ENCODE data around the gene CHMP2A.

CHMP2A gene

DNA sequence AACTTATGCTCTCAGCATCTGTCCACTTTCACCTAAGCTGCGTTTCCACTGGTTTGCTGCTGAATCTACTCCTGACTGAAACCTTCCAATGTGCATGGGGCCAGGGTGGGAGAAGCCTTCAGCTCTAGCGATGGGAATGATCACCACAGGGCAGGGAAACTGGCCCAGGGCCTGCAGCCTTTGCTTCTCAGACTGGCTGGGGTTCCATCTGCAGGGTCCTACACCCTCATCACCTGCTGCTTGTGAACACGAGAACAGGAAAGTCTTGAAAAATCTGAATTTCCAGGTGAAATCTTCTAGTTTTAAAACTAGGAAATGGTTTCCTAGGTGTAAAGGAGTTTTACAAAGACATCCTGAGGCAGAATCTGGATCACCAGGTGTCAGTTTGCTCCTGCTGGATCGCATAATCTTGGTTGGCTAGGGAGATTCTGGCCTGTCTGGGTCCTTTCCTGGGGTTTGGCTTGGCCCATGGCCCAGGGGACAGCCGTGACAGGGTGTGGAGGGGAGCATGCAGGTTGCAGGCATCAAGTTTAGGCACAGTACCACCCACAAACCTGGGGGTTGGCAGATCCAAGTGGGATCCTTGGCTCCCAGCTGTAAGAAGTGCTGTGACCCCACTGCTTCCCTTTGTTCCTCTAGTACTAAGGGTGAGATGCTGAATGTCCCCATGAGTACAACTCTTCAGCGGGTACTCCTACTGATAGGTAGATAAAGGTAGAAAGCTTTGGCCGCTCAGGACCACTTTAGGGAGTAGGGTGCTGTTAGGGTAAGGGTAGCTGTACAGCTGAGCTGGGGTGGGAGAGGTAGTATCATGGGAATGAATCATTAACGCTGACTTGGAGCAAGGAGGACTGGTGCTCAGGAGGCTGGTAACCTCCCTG is 5.3 kb upstream of the CHMP2A start:
- DNase-seq (ENCODE audit: low read depth, low spot score) = no peak
- H3K27me3 ChIP-seq (ENCODE audit: insufficient read depth, insufficient read length) = no peaks in the 10 kb centered on the region
- no peaks in the 10 kb centered on the region for H3K9me3 ChIP-seq (ENCODE audit: insufficient read depth, low read length)
- TF ChIP-seq YY1 (IDR thresholded peaks at IDR 0.05; ENCODE audit: insufficient read depth, insufficient read length) (no peak), ZNF274 (IDR thresholded peaks at IDR 0.05; ENCODE audit: low read depth, low read length) (no peak), SUZ12 (IDR thresholded peaks at IDR 0.05; ENCODE audit: extremely low read depth, insufficient read depth, insufficient read length) (no peak)
- H3K9ac ChIP-seq (ENCODE audit: insufficient read length, low read depth) = peak overlapping the region; percentile 90
- H3K36me3 ChIP-seq (ENCODE audit: insufficient read depth, insufficient read length, low read length) = peaks cover 30% of the 10 kb centered on the region
- H3K4me3 ChIP-seq (ENCODE audit: insufficient read length, low read depth) = peak overlapping the region; percentile 73
- no peaks in the 10 kb centered on the region for H3K4me1 ChIP-seq (ENCODE audit: insufficient read depth, insufficient read length)

DNA sequence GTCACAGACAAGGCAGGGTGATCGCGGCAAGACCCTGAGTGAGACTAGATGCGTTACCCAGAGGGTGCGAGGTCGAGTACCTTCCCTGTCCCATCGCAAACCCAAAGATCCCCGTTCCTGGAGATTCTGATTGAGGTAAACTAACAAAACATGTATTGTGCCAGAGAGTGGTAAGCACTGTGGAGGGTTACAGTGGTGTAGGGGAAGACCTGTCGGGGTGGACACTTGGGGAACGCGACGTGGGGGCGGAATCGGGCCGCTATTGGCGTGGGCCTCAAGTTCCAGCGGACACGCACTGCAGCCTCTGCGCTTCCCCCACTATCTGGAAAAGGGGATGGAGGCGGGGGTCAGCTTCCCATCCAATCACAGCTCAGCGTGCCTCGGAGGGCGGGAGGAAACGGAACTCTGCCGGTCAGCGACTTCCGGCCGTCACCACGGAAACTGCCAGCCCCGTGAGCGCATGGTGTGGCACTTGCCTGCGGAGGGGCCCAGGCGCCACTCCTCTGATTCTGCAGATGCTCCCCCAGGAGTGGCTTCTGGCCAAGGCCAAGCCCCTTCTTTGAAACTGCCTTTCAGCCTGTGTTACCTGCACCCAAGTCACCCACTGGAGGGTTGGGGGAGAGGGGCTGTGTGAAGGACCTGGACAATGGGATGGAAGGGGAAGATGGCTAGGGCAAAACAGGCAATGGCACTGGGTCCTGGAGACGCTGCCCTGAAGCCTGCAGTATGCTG is 4.5 kb upstream of the CHMP2A start:
- no peaks in the 10 kb centered on the region for H3K4me1 ChIP-seq (ENCODE audit: insufficient read depth, insufficient read length)
- peak; percentile 48 for DNase-seq (ENCODE audit: low read depth, low spot score)
- TF ChIP-seq ZNF274 (IDR thresholded peaks at IDR 0.05; ENCODE audit: low read depth, low read length) = no peak
- no peak for TF ChIP-seq SUZ12 (IDR thresholded peaks at IDR 0.05; ENCODE audit: extremely low read depth, insufficient read depth, insufficient read length)
- TF ChIP-seq YY1 (IDR thresholded peaks at IDR 0.05; ENCODE audit: insufficient read depth, insufficient read length) = no peak
- H3K9ac ChIP-seq (ENCODE audit: insufficient read length, low read depth) = peak overlapping the region; percentile 90
- H3K36me3 ChIP-seq (ENCODE audit: insufficient read depth, insufficient read length, low read length) = peaks cover 30% of the 10 kb centered on the region
- peak overlapping the region; percentile 73 for H3K4me3 ChIP-seq (ENCODE audit: insufficient read length, low read depth)
- no peaks in the 10 kb centered on the region for H3K9me3 ChIP-seq (ENCODE audit: insufficient read depth, low read length)
- no peaks in the 10 kb centered on the region for H3K27me3 ChIP-seq (ENCODE audit: insufficient read depth, insufficient read length)

DNA sequence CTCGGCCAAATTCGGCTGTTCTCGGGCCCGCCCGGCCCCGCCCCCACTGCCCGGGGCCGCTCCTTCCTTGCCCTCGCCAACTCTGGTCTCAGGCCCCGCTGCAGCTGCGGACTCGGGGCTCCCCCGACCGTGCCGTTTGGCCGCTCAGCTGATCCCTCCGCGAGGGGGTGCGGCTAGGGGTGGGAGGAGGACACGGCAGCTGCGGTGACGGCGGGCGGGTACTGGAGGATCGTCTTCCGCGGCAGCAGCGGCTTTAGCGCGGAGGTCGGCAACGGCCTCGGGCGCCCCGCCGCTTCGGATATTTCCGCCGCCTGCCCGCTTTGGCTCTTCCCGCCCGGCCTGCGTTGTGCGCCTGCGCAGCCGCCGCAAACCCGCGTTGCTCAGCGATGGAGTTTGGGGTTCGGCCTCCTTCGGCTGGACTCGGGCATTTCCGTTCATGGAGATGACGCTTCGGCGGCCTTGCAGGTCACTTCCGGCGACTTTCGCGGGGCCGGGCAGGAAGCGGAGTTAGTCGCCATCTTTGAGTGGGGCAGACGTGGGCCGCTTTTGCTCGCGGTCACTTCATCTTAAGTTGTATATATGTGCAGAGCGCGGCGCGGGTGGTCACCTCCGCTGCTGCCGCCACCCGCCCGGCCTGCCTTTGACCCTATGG is 3.8 kb upstream of the CHMP2A start:
- H3K4me3 ChIP-seq (ENCODE audit: insufficient read length, low read depth) = peak overlapping the region; percentile 73
- TF ChIP-seq YY1 (IDR thresholded peaks at IDR 0.05; ENCODE audit: insufficient read depth, insufficient read length) = peak; percentile 69
- TF ChIP-seq ZNF274 (IDR thresholded peaks at IDR 0.05; ENCODE audit: low read depth, low read length) = no peak
- TF ChIP-seq SUZ12 (IDR thresholded peaks at IDR 0.05; ENCODE audit: extremely low read depth, insufficient read depth, insufficient read length) = no peak
- peak overlapping the region; percentile 90 for H3K9ac ChIP-seq (ENCODE audit: insufficient read length, low read depth)
- peak; percentile 79 for DNase-seq (ENCODE audit: low read depth, low spot score)
- H3K36me3 ChIP-seq (ENCODE audit: insufficient read depth, insufficient read length, low read length) = peaks cover 33% of the 10 kb centered on the region
- no peaks in the 10 kb centered on the region for H3K4me1 ChIP-seq (ENCODE audit: insufficient read depth, insufficient read length)
- H3K27me3 ChIP-seq (ENCODE audit: insufficient read depth, insufficient read length) = no peaks in the 10 kb centered on the region
- H3K9me3 ChIP-seq (ENCODE audit: insufficient read depth, low read length) = no peaks in the 10 kb centered on the region

DNA sequence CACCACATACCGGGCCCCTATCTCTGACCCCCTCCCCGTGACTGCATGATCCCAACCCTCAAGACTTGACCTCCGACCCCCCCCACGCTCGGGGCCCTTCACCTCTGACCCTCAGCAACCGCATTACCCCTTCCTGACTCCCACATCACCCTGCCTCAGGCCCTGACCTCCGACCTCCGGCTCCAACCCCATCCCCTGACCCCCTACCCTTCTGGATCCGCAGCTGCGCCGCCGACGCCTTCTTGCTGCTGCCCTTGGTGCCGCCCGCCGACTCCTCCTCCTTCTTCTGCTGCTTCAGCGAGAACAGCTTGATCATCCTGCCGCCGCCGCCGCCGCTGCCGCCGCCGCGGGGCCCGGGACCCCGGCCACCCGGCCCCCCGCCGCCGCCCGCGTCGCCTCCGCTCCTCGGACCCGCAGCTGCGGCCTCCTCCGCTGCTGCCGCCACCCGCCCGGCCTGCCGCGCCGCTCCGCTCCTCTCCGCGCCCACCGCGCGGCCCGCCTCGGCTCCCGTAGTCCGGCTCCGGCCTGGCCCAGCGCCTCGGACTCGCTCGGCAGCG is 3.2 kb upstream of the CHMP2A start, which contains the start of gene UBE2M:
TSS of gene UBE2M (minus strand) at position 546 of the 557 bp plus-strand sequence. CDS start at position 316, 230 bp downstream.
- no peaks in the 10 kb centered on the region for H3K27me3 ChIP-seq (ENCODE audit: insufficient read depth, insufficient read length)
- H3K4me3 ChIP-seq (ENCODE audit: insufficient read length, low read depth) = peak within 1 kb of the TSS; percentile 73
- H3K9me3 ChIP-seq (ENCODE audit: insufficient read depth, low read length) = no peaks in the 10 kb centered on the region
- no peaks in the 10 kb centered on the region for H3K4me1 ChIP-seq (ENCODE audit: insufficient read depth, insufficient read length)
- H3K9ac ChIP-seq (ENCODE audit: insufficient read length, low read depth) = peak within 1 kb of the TSS; percentile 90
- no peak for DNase-seq (ENCODE audit: low read depth, low spot score)
- TF ChIP-seq ZNF274 (IDR thresholded peaks at IDR 0.05; ENCODE audit: low read depth, low read length) (no peak), YY1 (IDR thresholded peaks at IDR 0.05; ENCODE audit: insufficient read depth, insufficient read length) (no peak), SUZ12 (IDR thresholded peaks at IDR 0.05; ENCODE audit: extremely low read depth, insufficient read depth, insufficient read length) (no peak)
- peaks cover 37% of the 10 kb centered on the region for H3K36me3 ChIP-seq (ENCODE audit: insufficient read depth, insufficient read length, low read length)

DNA sequence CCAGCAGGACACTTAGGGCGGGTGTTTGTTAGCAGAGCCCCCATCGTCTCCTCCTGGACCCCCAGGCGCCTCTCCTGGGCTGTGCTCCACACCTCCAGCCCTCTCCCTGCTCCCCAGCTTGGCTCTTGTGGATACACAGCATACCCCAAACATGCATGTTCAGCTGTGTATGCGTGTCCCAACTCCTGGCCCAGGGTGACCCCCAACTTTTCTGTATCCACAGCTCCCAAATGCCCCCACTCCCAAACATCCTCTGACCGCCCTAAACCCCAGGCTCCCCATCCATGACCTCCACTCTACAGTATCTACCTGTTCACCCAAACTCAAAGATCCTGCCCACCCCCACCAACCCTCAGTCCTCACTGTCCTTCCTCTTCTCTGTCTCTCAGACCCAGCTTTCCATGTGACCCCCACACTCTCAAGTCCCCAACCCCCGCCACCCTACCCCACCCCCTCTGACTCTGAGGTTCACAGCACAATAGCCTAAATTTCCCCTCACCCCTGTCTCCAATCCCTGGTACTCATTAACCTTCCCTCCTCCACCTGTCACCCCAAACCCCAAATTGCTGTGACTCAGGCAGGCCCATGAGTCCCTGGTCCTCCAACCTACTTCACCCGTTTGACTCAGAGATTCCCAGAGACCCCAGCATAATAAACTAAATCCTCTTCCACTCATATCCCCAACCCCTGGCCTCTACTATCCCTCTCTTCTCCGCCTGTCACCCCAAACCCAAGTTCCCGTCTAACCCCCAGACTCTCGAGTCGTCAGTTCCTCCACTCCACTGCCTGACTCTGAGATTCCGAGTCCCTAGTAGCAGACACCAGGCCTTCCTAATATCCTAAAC is 2.5 kb upstream of the CHMP2A start:
- H3K9ac ChIP-seq (ENCODE audit: insufficient read length, low read depth) = peak overlapping the region; percentile 76
- H3K4me3 ChIP-seq (ENCODE audit: insufficient read length, low read depth) = peak overlapping the region; percentile 50
- DNase-seq (ENCODE audit: low read depth, low spot score) = no peak
- no peaks in the 10 kb centered on the region for H3K27me3 ChIP-seq (ENCODE audit: insufficient read depth, insufficient read length)
- H3K4me1 ChIP-seq (ENCODE audit: insufficient read depth, insufficient read length) = no peaks in the 10 kb centered on the region
- no peaks in the 10 kb centered on the region for H3K9me3 ChIP-seq (ENCODE audit: insufficient read depth, low read length)
- H3K36me3 ChIP-seq (ENCODE audit: insufficient read depth, insufficient read length, low read length) = peaks cover 43% of the 10 kb centered on the region
- TF ChIP-seq SUZ12 (IDR thresholded peaks at IDR 0.05; ENCODE audit: extremely low read depth, insufficient read depth, insufficient read length) (no peak), ZNF274 (IDR thresholded peaks at IDR 0.05; ENCODE audit: low read depth, low read length) (no peak), YY1 (IDR thresholded peaks at IDR 0.05; ENCODE audit: insufficient read depth, insufficient read length) (no peak)

DNA sequence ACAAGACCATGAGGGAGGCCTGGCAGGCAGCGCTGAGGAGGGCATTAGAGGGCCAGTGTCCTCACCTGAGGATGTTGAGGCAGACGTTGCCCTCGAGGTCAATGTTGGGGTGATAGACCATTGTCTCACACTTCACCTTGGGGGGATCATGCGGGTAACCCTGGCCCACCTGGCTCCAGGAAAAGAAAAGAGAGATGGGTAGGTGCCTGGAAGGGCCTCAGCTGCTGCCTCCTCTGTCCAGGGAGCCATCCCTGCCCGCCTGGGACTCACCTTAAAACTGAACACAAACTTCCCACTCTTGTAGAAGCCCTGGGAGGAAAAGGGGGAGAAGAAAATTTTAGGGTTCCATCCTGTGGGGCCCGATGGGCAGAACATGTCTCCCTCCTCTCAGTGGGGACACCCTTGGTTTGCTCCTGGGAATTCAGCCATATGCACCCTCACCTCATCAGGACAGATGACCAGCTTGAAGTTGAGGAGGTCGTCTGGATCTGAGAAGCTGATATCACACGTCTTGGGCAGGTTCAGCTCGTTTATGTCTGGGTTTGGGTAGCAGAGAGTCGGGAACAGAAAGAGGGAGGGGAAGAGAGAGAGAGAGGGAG is 1.8 kb upstream of the CHMP2A start:
- no peak for DNase-seq (ENCODE audit: low read depth, low spot score)
- Histone ChIP-seq H3K4me3 (ENCODE audit: insufficient read length, low read depth) (peak overlapping the region; percentile 50), H3K27me3 (ENCODE audit: insufficient read depth, insufficient read length) (no peaks in the 10 kb centered on the region), H3K4me1 (ENCODE audit: insufficient read depth, insufficient read length) (no peaks in the 10 kb centered on the region), H3K9ac (ENCODE audit: insufficient read length, low read depth) (peak overlapping the region; percentile 50), H3K36me3 (ENCODE audit: insufficient read depth, insufficient read length, low read length) (peaks cover 43% of the 10 kb centered on the region), H3K9me3 (ENCODE audit: insufficient read depth, low read length) (no peaks in the 10 kb centered on the region)
- no peak for TF ChIP-seq YY1 (IDR thresholded peaks at IDR 0.05; ENCODE audit: insufficient read depth, insufficient read length)
- no peak for TF ChIP-seq SUZ12 (IDR thresholded peaks at IDR 0.05; ENCODE audit: extremely low read depth, insufficient read depth, insufficient read length)
- TF ChIP-seq ZNF274 (IDR thresholded peaks at IDR 0.05; ENCODE audit: low read depth, low read length) = no peak
